Measurements from ENCODE around the gene STK11.
A peak's percentile ranks its signal among the peaks of the same experiment; 100 is the strongest.

Gene STK11

DNA sequence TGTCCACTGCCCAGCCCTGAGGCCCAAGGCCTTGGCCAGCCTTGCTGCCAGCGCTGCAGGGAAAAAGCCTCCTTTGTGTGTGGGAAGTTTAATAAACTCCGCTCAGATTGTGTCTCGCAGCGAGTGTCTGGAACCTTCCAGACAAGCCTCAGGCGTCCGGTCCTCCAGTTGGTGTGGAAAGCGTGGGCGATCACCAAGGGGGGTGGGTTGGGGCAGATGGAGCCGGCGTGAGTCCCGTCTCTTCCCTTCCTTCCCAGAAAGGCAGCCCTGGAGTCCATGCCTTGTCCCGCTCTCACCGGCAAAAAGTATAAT is 4.6 kb downstream of the STK11 start:
- no peak for DNase-seq

DNA sequence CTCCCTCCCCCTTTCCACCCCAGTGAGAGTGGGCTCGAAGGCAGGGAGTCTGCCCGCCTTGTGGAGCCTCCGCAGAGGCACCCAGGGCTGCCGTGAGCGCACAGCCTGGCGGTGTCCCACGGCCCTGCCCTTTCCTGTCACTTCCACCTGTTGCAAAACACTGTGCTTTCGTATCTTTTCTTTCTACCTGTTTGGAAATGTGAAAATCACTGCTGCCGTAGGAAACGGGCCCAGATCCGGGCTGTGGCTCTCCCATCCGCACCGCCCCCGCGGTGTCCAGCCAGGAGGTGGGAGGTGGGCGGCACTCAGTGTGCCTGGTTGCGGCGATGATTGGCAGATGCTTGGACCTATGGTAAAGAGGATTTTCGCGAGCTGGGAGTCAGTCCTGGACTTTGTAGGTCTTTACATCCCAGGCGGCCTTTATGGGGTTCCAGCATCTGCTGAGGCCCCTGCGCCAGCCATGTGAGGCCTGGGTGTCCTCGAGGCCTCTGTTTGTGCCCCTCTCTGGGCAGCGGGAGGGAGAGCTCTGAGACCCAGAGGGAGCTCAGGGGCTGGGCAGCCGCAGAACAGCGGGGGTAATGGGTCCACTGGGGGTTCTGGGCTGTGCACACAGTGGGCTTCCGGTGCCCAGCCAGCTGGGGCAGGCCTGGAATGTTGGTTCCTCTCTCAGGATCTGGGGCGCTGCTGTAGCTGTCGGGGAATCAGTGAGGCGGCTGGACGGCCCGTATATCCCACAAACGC is 6.1 kb downstream of the STK11 start:
- DNase-seq, result no peak

DNA sequence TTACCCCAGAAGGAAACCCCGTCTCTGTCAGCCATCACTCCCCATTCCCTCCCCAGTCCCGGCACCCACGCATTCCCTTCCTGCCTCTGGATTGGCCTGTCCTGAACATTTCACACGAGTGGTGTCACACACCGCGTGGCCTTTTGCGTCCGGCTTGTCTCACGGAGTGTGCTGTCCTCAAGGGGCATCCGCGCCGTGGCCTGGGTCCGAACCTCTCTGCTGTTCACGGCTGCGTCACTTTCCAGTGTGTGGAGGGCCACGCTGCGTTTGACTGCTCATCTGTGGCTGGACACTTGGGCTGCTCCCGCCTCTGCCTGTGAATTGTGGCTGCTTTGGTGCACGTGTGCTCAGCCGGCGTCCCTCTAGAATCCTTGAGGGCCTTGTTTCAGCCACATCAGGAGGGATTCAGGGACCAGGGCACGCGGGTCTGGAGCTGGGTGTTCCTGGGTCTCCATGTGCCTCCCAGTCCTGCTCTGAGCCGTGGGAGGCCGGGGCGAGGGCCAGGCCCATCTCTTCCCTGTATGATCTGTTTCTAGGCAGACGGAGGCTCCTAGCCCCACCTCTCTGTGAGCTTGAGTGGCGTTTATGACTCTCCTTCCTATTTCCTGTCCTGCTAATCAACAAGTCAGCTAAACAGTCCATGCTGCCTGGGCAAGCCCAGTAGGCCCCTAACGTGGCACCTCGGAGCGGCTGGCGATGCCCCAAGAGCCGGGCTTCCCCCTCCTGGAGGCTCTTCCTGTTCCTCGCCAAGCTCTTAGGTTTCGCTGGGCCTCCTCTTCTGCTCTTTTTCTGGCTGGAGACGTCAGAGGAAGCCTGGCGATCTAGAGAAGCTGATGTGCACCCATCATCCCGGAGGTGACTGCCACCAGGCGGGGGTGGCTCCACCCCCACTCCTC is 8.1 kb downstream of the STK11 start:
- peak; percentile 27 for DNase-seq

DNA sequence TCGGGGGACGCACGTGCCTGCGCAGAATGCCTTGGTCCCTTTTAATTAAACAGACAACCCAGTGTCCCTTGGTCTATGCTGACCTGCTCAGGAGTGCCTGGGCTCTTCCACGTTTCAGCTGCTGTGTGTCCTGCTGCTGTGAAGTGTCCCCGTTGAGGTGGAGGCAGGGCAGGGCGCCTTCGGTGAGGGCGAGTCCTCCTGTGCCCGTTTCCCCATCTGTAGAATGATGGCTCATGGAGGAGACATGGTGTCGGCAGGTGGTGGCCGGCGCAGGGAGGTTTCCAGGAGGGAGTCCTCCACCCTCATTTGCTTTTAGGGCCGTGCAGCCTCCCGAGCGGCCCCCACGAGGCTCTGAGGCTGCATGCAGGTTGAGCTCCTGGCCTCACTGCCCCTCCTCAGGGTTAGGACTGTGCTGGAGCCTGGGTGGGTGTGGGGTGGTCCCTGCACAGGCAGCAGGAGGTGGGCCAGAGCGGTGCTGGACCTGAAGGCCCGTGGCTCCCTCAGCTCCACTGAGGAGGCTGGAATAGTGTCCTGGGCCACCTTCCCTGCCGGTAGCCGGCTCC is 8.8 kb downstream of the STK11 start:
- no peak for DNase-seq

DNA sequence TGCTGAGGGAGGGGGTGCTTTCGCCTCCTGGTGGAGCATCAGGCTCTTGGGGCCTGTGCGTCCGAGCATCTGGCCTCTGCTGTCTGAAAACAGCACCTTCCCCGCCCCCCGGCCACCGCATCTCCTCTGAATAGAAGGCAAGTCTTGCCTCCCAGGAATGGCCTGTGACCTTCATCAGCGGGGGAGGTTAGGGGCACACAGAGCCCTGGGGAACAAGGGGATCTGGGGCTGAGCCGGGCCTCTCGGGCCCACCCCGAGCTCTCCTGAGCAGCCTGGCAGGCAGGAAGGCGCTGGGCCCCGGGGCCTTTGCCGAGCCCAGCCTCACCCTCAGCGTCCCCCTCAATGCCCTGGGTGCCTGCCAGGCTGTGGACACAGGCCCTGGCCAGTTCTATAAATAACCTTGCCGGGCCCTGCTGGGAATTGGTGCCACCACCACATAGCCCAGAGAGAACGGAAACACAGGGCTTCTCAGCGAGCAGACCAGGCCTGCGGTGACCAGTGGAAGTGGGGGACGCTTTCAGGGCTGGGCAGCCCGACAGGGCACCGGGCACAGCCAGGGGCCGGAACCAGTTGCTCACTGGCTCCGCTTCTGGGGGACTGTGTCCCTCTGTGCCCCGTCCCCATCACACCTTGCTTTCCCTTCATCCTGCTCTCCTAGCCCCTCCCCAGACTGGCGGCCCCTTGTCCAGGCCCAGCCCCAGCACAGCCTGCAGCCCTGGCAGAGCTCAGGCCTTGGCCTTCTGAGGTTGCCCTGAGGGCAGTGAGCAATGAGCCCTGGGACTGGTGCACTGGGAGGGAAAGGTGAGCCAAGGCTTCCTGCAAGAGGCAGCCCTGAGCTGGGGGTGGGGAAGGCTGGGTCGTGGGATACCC is 9.5 kb downstream of the STK11 start:
- no peak for DNase-seq

DNA sequence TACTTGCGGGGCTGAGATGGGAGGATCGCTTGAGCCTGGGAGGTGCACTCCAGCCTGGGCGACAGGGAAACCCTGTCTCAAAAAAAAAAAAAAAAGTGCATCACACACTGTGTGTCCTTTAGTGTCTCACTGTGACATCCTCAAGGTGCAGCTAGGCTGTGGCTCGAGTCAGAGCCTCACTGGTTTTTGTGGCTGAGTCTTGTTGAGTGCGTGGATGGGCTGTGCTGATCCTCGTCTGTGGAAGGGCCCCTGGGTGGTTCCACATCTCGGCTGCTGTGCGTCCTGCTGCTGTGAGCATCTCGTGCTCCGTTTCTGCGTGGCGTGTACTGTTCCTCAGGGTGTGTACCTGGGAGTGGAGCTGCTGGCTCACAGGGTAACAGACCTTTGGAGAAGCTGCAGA is 11.2 kb downstream of the STK11 start:
- no peak for DNase-seq

DNA sequence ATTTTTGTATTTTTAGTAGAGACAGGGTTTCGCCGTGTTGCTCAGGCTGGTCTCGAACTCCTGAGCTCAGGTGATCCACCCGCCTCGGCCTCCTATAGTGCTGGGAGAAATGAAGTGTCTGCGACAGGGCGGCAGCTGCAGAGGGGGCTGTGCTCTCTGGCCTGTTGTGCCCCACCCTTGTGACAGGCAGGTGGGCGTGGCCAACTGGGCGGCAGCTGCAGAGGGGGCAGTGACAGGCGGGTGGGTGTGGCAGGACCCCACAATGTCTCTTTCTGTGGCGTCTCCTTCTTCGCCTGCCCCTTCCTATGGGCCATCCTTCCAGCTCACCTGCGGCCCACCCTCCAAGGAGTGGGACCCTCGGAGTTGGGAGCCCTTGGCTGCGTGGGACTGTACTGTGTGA is 11.8 kb downstream of the STK11 start:
- no peak for DNase-seq

DNA sequence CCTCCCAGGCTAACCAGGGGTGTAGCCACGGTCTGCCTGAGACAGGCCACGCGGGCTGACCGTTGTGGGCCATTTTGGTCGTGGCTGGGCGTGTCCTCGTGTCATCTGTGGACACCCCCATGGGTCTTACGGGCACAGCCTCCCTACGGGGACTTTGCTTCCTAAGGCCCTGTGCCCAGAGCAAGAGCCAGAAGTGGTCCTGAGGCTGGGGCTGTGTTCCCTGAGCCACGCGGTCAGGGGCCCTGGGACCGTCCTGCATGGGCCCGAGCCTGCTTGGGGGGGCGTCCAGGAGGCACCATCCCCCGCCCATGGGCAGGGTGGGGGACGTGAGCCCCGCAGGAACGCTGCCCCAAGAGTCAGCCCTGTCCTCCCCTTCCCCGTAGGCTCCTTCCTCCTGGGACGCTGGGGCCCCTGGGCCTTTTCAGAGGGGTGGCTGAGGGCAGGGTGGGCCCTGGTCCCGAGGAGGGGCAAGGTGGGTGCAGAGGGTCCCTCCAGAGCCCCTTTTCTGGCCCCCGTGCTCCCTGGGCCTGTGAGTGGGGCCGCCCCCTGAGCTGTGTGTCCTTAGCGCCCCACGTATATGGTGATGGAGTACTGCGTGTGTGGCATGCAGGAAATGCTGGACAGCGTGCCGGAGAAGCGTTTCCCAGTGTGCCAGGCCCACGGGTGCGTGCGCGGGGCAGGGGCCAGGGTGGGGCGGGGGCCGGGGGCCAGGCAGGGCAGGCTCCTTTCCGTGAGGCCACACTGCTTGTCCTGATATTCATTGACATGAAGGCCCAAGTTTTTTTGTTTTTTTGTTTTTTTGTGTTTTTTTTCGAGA is 13.4 kb downstream of the STK11 start:
- no peak for DNase-seq

DNA sequence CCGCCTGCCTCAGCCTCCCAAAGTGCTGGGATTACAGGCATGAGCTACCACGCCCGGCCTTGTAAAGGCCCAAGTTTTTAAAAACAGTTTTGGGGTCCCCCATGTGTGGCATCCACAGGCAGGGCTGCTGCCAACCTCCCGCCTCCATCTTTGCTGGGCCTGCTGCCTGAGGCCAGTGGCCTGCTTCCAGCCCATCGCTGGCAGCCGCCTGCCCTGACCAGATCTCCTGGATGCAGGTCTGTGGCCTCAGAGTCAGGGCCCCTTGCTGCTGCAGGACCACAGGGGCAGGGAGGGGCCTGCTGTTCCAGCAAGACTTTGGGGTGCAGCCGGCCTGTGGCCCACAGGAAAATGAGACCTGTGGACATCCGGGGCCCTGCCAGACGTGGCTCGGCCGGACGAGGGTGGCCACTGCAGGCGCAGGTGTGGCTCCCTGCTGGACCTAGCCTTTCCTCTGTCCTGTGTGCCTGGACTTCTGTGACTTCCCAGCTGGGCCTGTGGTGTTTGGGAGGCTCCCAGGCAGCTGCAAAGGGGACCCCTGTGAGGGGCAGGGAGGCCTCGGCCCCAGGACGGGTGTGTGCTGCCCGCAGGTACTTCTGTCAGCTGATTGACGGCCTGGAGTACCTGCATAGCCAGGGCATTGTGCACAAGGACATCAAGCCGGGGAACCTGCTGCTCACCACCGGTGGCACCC is 14.4 kb downstream of the STK11 start:
- no peak for DNase-seq

DNA sequence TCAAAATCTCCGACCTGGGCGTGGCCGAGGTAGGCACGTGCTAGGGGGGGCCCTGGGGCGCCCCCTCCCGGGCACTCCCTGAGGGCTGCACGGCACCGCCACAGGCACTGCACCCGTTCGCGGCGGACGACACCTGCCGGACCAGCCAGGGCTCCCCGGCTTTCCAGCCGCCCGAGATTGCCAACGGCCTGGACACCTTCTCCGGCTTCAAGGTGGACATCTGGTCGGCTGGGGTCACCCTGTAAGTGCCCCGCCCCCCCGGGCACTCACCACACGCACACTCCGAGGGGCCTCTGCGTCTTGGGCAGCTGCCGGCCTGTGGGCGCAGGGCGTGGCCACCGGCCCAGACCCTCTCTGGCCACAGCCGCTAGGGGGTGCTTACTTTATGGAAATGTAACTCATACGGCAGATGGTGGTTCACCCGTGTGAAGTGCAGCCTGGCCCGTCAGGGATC is 14.9 kb downstream of the STK11 start:
- DNase-seq, result no peak

DNA sequence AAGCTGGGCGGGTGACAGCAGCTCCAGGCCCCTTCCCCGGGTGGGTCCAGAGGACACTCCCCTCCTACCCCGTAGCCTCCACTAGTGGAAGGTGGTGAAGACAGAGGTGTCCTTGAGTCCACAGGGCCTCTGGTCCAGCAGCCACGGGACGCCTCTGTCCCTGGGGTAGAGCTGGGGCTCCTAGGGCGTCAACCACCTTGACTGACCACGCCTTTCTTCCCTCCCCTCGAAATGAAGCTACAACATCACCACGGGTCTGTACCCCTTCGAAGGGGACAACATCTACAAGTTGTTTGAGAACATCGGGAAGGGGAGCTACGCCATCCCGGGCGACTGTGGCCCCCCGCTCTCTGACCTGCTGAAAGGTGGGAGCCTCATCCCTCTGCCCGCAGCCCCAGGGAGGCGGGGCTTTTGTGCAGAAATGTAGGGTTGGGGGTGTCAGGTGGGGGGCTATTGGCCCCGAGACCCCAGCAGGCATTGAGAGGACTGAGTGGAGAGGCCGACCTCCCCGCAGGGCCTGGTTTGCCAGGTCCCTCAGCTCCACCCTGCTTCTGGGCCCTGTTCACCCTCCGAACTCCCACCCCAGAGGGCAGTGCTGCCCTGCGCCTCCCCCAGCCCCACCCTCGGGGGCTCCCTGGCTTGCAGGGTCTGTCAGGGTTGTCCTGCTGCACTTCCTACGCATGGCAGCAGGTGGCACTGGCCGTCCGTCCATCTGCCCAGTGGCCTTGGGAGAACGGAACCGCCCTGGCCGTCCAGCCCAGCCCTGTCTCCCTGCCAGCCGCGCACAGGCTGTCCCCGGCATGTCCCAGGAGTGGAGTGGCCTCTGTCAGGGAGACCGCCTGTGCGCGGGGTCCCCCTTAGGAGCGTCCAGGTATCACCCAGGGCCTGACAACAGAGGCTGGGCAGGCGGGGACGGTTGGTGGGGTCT is 15.7 kb downstream of the STK11 start:
- DNase-seq, result no peak

DNA sequence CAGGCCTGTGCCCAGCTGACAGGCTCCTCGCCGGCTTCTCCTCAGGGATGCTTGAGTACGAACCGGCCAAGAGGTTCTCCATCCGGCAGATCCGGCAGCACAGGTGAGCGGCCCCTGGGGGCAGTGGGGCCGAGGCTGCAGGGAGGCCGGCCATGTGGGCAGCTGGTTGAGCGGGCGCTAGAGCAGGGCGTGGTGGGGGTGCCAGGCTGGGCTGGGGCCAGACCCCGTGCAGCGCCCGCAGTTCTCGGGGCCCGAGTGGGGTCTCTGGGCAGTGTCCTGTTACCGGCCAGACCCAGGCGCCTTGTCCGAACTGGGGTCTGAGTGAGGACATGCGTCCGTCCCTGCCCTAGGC is 16.3 kb downstream of the STK11 start:
- no peak for DNase-seq

DNA sequence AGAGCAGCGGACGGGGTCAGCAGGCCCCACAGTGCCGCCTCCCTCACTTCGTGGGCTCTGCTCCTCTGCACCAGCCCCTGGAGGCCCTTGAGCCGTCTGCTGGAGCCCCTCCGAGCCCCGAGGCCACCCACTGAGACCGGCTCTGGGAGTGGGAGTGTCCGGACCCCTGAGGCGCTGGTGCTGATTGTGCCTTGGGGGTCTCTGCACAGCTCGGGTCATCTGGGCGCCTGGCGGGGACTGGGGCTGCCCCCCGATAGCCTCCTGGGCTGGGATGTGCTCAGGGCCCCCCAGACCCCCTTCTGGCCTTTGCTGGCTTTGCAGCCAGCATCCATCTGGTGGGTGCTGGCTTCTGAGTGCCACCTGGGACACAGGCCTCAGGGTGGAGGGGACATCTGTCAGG is 16.8 kb downstream of the STK11 start:
- DNase-seq, result no peak

DNA sequence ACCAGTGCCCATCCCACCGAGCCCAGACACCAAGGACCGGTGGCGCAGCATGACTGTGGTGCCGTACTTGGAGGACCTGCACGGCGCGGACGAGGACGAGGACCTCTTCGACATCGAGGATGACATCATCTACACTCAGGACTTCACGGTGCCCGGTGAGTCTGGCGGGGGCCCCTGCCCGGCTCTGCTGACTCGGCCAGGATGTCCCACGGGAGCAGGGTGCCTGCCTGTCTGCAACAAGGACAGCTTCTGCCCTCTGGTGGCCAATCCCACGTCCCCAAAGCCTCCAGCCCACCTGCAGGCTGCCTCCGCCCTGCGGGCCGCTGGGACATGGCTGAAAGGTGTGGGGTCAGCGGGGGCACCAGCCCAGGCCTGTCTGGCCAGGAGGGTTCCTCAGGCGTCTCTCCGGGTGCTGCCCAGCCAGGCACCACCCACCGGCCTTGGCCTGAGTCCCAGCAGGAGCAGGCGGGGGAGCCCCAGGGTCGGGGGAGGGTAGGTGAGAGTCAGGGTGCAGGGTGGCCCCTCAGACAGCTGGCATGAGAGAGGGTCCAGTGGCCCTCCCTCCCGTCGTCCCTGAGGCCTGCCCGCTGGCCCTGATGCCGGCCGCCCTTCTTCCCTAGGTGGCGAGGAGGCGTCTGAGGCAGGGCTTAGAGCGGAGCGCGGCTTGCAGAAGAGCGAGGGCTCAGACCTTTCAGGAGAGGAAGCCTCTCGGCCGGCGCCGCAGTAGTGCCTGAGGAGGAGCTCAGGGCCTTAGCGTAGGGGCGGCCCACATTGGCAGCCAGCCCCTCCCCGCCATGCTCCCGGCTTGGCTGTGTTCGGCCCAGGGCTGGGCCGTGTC is 17.7 kb downstream of the STK11 start:
- DNase-seq, result no peak

DNA sequence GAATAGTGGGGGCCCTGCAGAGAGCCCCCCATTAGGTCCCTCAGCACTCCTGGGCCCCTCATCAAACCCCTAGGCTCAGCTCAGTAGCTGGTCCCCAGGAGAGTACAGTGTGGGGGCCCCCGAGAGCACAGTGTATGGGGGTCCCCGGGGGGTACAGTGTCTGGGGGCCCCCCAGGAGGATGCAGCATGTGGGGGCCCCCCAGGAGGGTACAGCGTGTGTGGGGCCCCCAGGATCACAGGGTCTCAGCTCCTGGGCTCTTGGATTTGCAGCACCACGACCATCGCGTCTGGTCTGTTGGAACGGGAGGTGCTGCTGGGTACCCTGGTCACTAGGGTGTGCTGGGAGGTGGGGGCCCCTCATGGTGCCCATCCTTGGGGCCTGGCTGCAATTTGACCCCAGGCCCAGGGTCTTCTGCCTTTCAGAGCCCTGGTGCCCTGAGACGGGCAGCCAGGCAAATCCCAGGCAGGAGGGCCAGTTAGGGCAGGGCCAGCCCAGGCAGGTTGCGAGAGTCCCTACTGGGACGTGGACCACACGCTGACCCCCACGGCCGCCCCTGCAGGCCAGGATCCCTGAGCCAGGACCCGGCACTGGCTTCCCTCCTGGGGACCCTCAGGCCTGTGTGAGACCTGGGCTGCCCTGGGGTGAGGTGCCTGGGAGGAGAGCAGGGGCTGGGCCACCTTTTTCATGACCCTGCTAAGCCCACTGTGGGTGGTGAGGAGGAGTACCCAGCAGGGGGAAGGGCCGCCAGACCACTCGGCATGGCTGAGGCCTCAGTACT is 18.7 kb downstream of the STK11 start:
- DNase-seq, result no peak

DNA sequence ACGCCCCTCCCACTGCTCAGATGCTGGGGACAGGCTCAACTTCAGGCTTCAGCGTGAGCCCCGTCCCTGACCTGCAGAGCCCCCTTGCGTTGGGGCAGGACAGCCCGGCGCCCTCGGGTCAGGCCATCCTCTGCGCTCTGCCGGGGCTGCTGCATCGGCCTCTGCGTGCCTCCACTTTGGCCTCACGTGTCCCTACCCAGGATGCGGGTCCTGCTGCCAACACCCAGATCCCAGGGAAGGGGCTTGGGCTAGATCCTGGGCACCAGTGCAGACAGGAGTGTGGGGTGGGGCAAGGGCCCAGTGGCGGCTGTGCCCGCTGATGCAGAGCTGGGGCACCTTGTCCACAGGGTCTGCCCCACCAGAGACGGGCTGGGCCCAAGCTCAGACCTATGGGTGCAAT is 19.3 kb downstream of the STK11 start:
- DNase-seq, result no peak

DNA sequence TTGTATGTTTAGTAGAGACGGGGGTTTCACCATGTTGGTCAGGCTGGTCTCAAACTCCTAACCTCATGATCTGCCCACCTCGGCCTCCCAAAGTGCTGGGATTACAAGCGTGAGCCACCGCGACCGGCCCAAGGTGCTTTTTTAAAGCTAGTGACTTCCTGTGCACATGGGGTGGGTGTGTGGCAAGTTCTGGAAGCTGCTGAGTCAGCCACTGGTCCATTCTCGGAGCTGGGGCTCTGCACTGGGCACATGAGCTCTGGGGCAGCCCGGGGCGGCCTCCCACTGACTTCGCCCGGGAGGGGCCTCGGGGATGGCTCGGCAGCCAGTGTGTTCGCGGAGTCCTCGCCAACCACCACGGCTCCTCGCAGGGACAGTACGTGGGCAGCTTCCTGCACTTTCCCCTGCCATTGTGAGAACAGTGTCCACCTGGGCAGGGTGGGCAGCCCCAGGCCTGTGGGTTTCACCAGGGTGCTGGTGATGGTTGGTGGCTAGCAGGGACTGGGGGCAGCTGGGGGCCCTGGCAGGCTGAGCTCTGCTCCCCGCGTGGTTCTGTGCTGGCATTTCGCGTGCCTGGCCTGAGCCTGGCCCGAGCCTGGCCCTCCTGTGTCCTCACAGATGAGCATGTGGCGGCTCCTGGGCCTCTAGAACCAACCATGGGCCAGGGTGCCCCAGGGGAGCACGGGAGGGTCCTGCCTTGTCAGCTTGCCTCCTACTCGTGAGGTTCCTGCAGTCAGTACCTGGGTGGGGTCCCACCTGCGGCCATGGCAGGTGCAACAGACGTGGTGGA is 20.1 kb downstream of the STK11 start:
- no peak for DNase-seq

DNA sequence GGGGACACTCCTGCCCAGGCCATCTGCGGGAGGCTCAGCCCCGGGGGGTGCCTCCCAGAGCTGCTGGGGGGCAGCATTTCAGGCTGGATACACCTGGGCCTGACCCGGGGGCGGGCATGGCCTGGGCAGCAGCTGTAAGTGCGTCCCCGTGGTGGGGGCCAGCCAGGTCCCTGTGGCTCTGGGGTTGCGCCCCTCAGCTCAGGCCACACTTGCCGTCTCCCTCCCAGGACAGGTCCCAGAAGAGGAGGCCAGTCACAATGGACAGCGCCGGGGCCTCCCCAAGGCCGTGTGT is 20.6 kb downstream of the STK11 start:
- no peak for DNase-seq

Measured in stimulated activated CD4-positive, alpha-beta T cell treated with anti-CD3 and anti-CD28 coated beads, Interleukin-12 subunit alpha, Interleukin-12 subunit beta, amount 100 ng/mL, for 4 hours (primary cell).